Measurements from ENCODE around the gene KREMEN1. TPM values are rescaled to one million over a fixed set of nuclear protein-coding genes. Genes with fewer than 3 reads are reported as not detected.

Gene KREMEN1
- polyA plus RNA-seq, 6 donors from 2014 or later = 0.12 to 0.20 TPM; not detected in 4

DNA sequence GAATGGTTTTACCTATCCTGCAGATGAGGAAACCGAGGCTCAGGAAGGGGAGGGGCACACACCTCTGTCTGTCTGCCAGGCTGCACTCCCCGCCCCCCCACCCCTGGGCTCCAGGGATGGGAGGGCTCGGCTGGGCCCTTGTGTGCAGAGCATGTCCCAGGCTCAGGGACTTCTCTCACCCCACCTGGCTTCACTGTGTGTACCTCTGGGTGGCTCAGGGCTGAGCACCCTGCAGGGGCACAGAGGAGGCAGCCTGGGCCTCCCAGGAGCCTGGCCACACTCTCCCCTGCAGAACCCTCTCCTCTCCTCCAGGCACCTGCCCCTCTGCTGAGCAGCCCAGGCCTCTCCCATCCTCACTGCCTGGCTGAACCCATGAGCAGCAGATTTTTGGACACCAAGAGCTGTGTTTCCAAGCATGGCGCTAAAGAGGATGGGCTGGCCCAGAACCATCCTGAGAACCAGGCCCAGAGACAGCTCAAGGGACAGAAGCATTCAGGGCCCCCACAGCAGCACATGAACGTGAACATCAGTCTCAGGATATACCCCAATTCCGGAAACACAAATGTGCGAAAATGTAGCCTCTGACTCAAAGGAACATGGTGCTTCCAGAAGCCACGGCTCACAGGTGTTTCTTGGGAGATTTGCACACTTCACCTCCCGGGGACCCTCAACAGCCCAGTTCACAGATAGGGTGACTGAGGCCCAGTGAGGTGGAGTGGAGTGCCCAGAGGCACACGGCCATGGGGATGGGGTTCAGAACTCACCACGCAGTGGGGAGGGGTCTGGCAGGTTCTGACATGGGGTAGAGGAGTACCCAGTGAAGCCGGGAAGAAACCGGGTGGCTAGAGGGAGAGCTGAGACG, 143.4 kb downstream of the KREMEN1 start:
- Mint-ChIP-seq H3K4me1 (peaks cover 0 to 5% (median 0%) of the 10 kb centered on the region in 3 donors), H3K27ac (no peak overlapping the region), H3K36me3 (no peaks in the 10 kb centered on the region), H3K4me3 (no peak overlapping the region), H3K27me3 (peaks cover 33 to 77% (median 70%) of the 10 kb centered on the region in 3 donors), H3K9me3 (no peaks in the 10 kb centered on the region)
- DNase-seq (no peak), ATAC-seq (ENCODE audit: low read depth in 2 of 2) (no peak)

DNA sequence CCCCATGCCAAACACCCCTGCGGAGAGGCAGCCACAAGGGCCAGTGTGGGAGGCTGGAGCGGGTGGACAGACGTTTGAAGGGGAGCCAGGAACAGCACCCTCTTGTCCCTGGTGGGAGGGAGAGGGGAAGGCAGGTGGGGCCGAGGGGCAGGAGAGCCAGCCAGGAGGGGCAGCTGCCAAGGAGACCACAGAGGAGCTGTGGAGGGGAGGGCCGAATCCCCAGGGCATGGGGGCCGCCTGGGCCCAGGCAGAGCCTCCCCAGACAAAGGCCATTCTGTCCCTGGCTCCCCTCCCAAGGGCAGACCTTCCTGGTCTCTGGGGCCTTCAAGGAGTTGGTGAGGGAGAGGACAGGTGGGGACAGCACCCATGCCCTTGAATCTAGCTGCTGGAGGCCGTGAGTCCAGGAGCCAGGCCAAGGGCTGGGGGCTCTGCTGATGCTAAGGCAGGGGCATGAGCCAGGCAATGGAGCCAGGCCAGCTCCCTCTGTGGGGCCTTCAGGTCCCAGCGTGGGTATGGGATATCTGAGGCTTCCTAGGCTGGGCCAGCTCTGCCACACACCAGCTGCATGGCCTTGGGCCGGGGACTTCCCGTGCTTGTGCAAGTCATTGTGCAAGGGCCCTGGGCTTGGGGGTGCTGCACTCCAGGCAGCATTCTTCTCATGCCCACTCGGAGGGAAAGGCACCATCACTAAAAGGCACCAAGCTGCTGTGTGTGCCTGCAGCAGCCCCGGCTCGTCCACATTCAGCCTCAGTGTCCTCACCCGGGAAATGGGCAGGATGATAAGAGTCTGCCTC, 144.2 kb downstream of the KREMEN1 start:
- Mint-ChIP-seq H3K4me3 (no peak overlapping the region), H3K9me3 (no peaks in the 10 kb centered on the region), H3K4me1 (peaks cover 0 to 5% (median 0%) of the 10 kb centered on the region in 3 donors), H3K27me3 (peaks cover 29 to 69% (median 63%) of the 10 kb centered on the region in 3 donors), H3K27ac (no peak overlapping the region), H3K36me3 (no peaks in the 10 kb centered on the region)
- no peak for DNase-seq
- ATAC-seq (ENCODE audit: low read depth in 2 of 2) = no peak

Other genes with a start within 250 kb of the KREMEN1 start
- under 1 TPM in 4 of 6 donors, not detected in 2; 0.09 to 0.23 (median 0.17) TPM for gene ZNRF3, start 189.5 kb upstream of the KREMEN1 start, polyA plus RNA-seq (ENCODE audit: low read depth in 6 of 6)
- not detected for gene C22orf31, start 11.2 kb upstream of the KREMEN1 start, polyA plus RNA-seq (ENCODE audit: low read depth in 6 of 6)
- gene EMID1, start 132.9 kb downstream of the KREMEN1 start, polyA plus RNA-seq (ENCODE audit: low read depth in 6 of 6) = not detected
- 1 to 10 TPM in 4 of 6 donors, under 1 TPM in 1, not detected in 1; 0.72 to 4.2 (median 2.9) TPM for gene RHBDD3, start 194.9 kb downstream of the KREMEN1 start, polyA plus RNA-seq (ENCODE audit: low read depth in 6 of 6)
- 100 to 1,000 TPM; 175 to 252 (median 194) TPM for gene EWSR1, start 195.2 kb downstream of the KREMEN1 start, polyA plus RNA-seq (ENCODE audit: low read depth in 6 of 6)
- 1 to 10 TPM in 3 of 6 donors, under 1 TPM in 2, not detected in 1; 0.39 to 1.2 (median 1.0) TPM for gene GAS2L1, start 233.6 kb downstream of the KREMEN1 start, polyA plus RNA-seq (ENCODE audit: low read depth in 6 of 6)
- not detected for gene RASL10A, start 242.7 kb downstream of the KREMEN1 start, polyA plus RNA-seq (ENCODE audit: low read depth in 6 of 6)

Data from naive B cell (primary cell).